IMR-90 (cell line): ENCODE measurements around the gene OR11A1. TPM values are rescaled to one million over a fixed set of nuclear protein-coding genes. Genes with fewer than 3 reads are reported as not detected.

Source experiments
- ATAC-seq: fragments of 200-7000 bp; cut with Tn5 transposase; 2 replicates; pipeline ENCODE4 v1.9.1; 2020; ENCODE audit warnings: low read depth, mild to moderate bottlenecking, moderate library complexity
- BruUV-seq: library from RNA; stranded (reverse); fragments of 400-500 nt; replicated peaks from 2 replicates; lab custom pipeline; 2021; lab: Mats Ljungman, UMichigan
- CTCF ChIA-PET: fragments of 300-600 bp; formaldehyde crosslinking; extraction: SDS; loops from one replicate; lab custom pipeline; 2021; ENCODE audit warnings: antibody characterized with exemption; lab: Yijun Ruan, JAX
- POLR2A ChIA-PET: fragments of 300-600 bp; sonication (Branson Sonifier 250); formaldehyde crosslinking; loops from one replicate; lab custom pipeline; 2022; ENCODE audit warnings: antibody characterized with exemption; ENCODE audit not compliant: unreplicated experiment; lab: Charles Lee
- DNase-seq: peaks from one replicate; pipeline ENCODE4 v3.0.0; 2013
- H2AFZ ChIP-seq: replicated peaks from 2 replicates; pipeline ENCODE3; 2013; ENCODE audit warnings: low read length, mild to moderate bottlenecking; ENCODE audit not compliant: poor library complexity
- H2AK5ac ChIP-seq: 2 replicates; pipeline ENCODE4 v1.6.1; 2013; ENCODE audit warnings: low read depth, low read length, inconsistent platforms
- H2AK9ac ChIP-seq: replicated peaks from 2 replicates; pipeline ENCODE3; 2013; ENCODE audit warnings: mild to moderate bottlenecking, low read depth, low read length, moderate library complexity; ENCODE audit not compliant: poor library complexity
- H2BK120ac ChIP-seq: 2 replicates; pipeline ENCODE4 v1.6.1; 2013; ENCODE audit warnings: low read depth, low read length, inconsistent platforms
- H2BK15ac ChIP-seq: 3 replicates; pipeline ENCODE4 v1.6.1; 2013; ENCODE audit warnings: low read depth, low read length, inconsistent platforms
- H2BK20ac ChIP-seq: 2 replicates; pipeline ENCODE4 v1.6.1; 2013; ENCODE audit warnings: low read depth, mild to moderate bottlenecking, inconsistent platforms, low read length, moderate library complexity
- H2BK5ac ChIP-seq: 2 replicates; pipeline ENCODE4 v1.6.1; 2013; ENCODE audit warnings: mild to moderate bottlenecking, low read depth, low read length, inconsistent platforms; ENCODE audit not compliant: poor library complexity, severe bottlenecking
- H3K14ac ChIP-seq: replicated peaks from 2 replicates; pipeline ENCODE4 v1.6.1; 2013; ENCODE audit warnings: low read depth, low read length, inconsistent platforms
- H3K18ac ChIP-seq: 2 replicates; pipeline ENCODE4 v1.6.1; 2013; ENCODE audit warnings: low read depth, low read length, control low read depth
- H3K23ac ChIP-seq: 2 replicates; pipeline ENCODE4 v1.6.1; 2013; ENCODE audit warnings: low read depth, low read length, inconsistent platforms
- H3K27ac ChIP-seq: 2 replicates; pipeline ENCODE4 v1.5.1; 2013; ENCODE audit warnings: mild to moderate bottlenecking, control low read depth, low read length; ENCODE audit not compliant: insufficient read depth
- H3K27me3 ChIP-seq: 2 replicates; pipeline ENCODE4 v1.6.1; 2013; ENCODE audit warnings: low read length; ENCODE audit not compliant: control insufficient read depth, insufficient read depth
- H3K36me3 ChIP-seq: 2 replicates; pipeline ENCODE4 v1.6.1; 2013; ENCODE audit warnings: low read length, mixed read lengths; ENCODE audit not compliant: control insufficient read depth, insufficient read depth
- H3K4ac ChIP-seq: 2 replicates; pipeline ENCODE4 v1.6.1; 2013; ENCODE audit warnings: low read depth, low read length, inconsistent platforms
- H3K4me1 ChIP-seq: 2 replicates; pipeline ENCODE4 v1.6.1; 2013; ENCODE audit warnings: low read length, mixed read lengths; ENCODE audit not compliant: control insufficient read depth, insufficient read depth
- H3K4me2 ChIP-seq: 2 replicates; pipeline ENCODE4 v1.6.1; 2013; ENCODE audit warnings: low read depth, mild to moderate bottlenecking, control low read depth, low read length, moderate library complexity
- H3K4me3 ChIP-seq: 2 replicates; pipeline ENCODE4 v1.5.1; 2013; ENCODE audit warnings: low read depth, mild to moderate bottlenecking, control low read depth, low read length, moderate library complexity; ENCODE audit not compliant: insufficient read depth
- H3K56ac ChIP-seq: 2 replicates; pipeline ENCODE4 v1.6.1; 2013; ENCODE audit warnings: low read length, inconsistent platforms; ENCODE audit not compliant: insufficient read depth; ENCODE audit errors: extremely low read depth
- H3K79me1 ChIP-seq, 2 experiments: 2 replicates each; pipeline ENCODE4 v1.6.1; 2013; ENCODE audit warnings: low read length in 2 of 2, inconsistent platforms in 1 of 2, low read depth in 1 of 2
- H3K9ac ChIP-seq: 2 replicates; pipeline ENCODE4 v1.6.1; 2013; ENCODE audit warnings: low read depth, low read length, control low read depth
- H3K9me1 ChIP-seq: 2 replicates; pipeline ENCODE4 v1.6.1; 2013; ENCODE audit warnings: low read length, inconsistent platforms; ENCODE audit not compliant: insufficient read depth
- H3K9me3 ChIP-seq: 2 replicates; pipeline ENCODE4 v1.6.1; 2013; ENCODE audit warnings: low read length; ENCODE audit not compliant: control insufficient read depth, insufficient read depth
- H4K20me1 ChIP-seq: 2 replicates; pipeline ENCODE4 v1.6.1; 2013; ENCODE audit warnings: low read length, inconsistent platforms; ENCODE audit not compliant: insufficient read depth
- H4K5ac ChIP-seq: 2 replicates; pipeline ENCODE4 v1.6.1; 2013; ENCODE audit warnings: mild to moderate bottlenecking, low read depth, low read length, control low read depth
- H4K8ac ChIP-seq, 2 experiments: 2 replicates each; pipeline ENCODE4 v1.6.1; 2013; ENCODE audit warnings: low read depth in 2 of 2, low read length in 2 of 2, control low read depth in 1 of 2, inconsistent platforms in 1 of 2
- H4K91ac ChIP-seq: 2 replicates; pipeline ENCODE4 v1.6.1; 2013; ENCODE audit warnings: low read depth, low read length, inconsistent platforms; ENCODE audit not compliant: insufficient read depth
- BHLHE40 ChIP-seq: fragments of 150-350 bp; IDR thresholded peaks from 2 replicates; pipeline ENCODE4 v1.6.1; 2016; ENCODE audit warnings: mild to moderate bottlenecking, low read depth, low read length
- CEBPB ChIP-seq: IDR thresholded peaks from 2 replicates; pipeline ENCODE4 v1.6.1; 2012; ENCODE audit warnings: low read depth, low read length, improper control_type of control experiment
- CHD1 ChIP-seq: IDR thresholded peaks from 2 replicates; pipeline ENCODE4 v1.6.1; 2012; ENCODE audit warnings: low read depth, low read length, improper control_type of control experiment
- MAFK ChIP-seq: IDR thresholded peaks from 2 replicates; pipeline ENCODE4 v1.6.1; 2012; ENCODE audit warnings: low read depth, low read length, improper control_type of control experiment
- SMC3 ChIP-seq: fragments of 150-350 bp; IDR thresholded peaks from 2 replicates; pipeline ENCODE4 v1.6.1; 2016; ENCODE audit warnings: low read depth, mild to moderate bottlenecking, antibody characterized with exemption, low read length, moderate library complexity
- WGBS, 2 experiments: methylation state at CpG; one replicate each; pipeline versions ENCODE4 v1.1.5 to v1.1.7; 2013; ENCODE audit warnings: missing lambda C conversion rate in 2 of 2; ENCODE audit not compliant: insufficient read length in 1 of 2; ENCODE audit errors: extremely low coverage in 2 of 2; 5-methylcytosine and 5-hydroxymethylcytosine counted together
- dilution Hi-C: fragments of 300-500 bp; cut with HindIII; formaldehyde crosslinking; loops from one replicate; pipeline ENCODE4 v1.14.3; 2018; ENCODE audit warnings: low sequenced_read_pairs; ENCODE audit not compliant: unreplicated experiment
- in situ Hi-C: fragments of 300-500 bp; cut with MboI; formaldehyde crosslinking; loops from 3 replicates; pipeline ENCODE4 v1.14.3; 2019; ENCODE audit warnings: low sequenced_read_pairs, inconsistent platforms, mixed read lengths
- intact Hi-C: fragments of 100-400 bp; cut with micrococcal nuclease; formaldehyde crosslinking; loops from 2 replicates; pipeline ENCODE4 v1.10.0; 2022
- polyA plus RNA-seq, 3 experiments: library from polyadenylated mRNA; depleted of rRNA; stranded (reverse); fragments of >200 nt; gene quantifications; 2 replicates each; pipeline ENCODE4 v1.2.3, GENCODE V29; 2012; ENCODE audit warnings: low replicate concordance in 1 of 3
- total RNA-seq: library from RNA; depleted of rRNA; stranded (reverse); fragments of >200 nt; gene quantifications from 2 replicates; pipeline ENCODE4 v1.2.3, GENCODE V29; 2012
- TF ChIP-seq, protein P1 (sequence below): fragments of 150-350 bp; IDR thresholded peaks from 2 replicates; pipeline ENCODE4 v1.6.1; 2016; ENCODE audit warnings: low read depth, mild to moderate bottlenecking, low read length, moderate library complexity, borderline replicate concordance
- TF ChIP-seq, protein P2 (sequence below): fragments of 150-350 bp; IDR thresholded peaks from 2 replicates; pipeline ENCODE4 v1.6.1; 2017; ENCODE audit warnings: mild to moderate bottlenecking, antibody characterized with exemption, low read length, low read depth

OR11A1 gene
- total and polyA plus RNA-seq, 2 of the 4 experiments (the other 2 are of a cell fraction): not detected

DNA sequence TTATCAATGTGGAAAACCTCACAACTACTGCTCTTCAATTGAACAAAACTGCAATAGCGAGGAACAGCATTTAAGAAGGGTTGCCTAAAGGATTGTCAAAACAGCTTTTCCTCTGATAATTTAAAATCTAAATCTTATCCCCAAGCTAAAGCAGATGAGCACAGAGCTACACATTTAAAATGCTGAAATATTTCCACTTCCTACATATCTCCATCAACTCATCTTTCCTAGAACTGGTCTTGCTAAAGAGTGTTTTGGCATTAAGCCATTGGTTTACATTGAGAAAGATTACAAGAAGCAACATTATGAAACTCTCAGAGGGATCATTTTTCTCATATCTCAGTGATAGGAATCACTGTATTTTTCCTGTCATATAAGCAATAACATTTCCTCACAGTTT lies 14.2 kb downstream of the OR11A1 start:
- Histone ChIP-seq H2BK120ac (no peak overlapping the region), H2AK9ac (no peak overlapping the region), H4K5ac (no peak overlapping the region), H3K4ac (no peak overlapping the region), H3K36me3 (no peaks in the 10 kb centered on the region), H2BK15ac (no peak overlapping the region), H2BK5ac (no peak overlapping the region), H3K23ac (no peak overlapping the region), H3K14ac (no peak overlapping the region), H3K9me3 (peaks cover 14% of the 10 kb centered on the region), H3K18ac (no peak overlapping the region), H3K27me3 (no peaks in the 10 kb centered on the region), H3K4me3 (no peak overlapping the region), H3K27ac (no peak overlapping the region), H3K9me1 (no peaks in the 10 kb centered on the region), H3K56ac (no peak overlapping the region), H3K4me1 (no peaks in the 10 kb centered on the region), H2AK5ac (no peak overlapping the region), H4K91ac (no peak overlapping the region), H4K8ac (no peak overlapping the region), H3K4me2 (no peak overlapping the region), H2AFZ (no peak overlapping the region), H4K20me1 (no peaks in the 10 kb centered on the region), H3K9ac (no peak overlapping the region), H3K79me1 (no peaks in the 10 kb centered on the region), H2BK20ac (no peak overlapping the region)
- no CpG with 5 or more reads among the region's 1 CpG for WGBS, 2 experiments
- ChIA-PET POLR2A (no interaction called here), CTCF (no interaction called here)
- no peak for DNase-seq
- TF ChIP-seq MAFK (no peak), CHD1 (no peak), SMC3 (no peak), CEBPB (no peak), BHLHE40 (no peak)
- TF ChIP-seq, protein P1, sequence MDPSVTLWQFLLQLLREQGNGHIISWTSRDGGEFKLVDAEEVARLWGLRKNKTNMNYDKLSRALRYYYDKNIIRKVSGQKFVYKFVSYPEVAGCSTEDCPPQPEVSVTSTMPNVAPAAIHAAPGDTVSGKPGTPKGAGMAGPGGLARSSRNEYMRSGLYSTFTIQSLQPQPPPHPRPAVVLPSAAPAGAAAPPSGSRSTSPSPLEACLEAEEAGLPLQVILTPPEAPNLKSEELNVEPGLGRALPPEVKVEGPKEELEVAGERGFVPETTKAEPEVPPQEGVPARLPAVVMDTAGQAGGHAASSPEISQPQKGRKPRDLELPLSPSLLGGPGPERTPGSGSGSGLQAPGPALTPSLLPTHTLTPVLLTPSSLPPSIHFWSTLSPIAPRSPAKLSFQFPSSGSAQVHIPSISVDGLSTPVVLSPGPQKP: no peak
- TF ChIP-seq, protein P2, sequence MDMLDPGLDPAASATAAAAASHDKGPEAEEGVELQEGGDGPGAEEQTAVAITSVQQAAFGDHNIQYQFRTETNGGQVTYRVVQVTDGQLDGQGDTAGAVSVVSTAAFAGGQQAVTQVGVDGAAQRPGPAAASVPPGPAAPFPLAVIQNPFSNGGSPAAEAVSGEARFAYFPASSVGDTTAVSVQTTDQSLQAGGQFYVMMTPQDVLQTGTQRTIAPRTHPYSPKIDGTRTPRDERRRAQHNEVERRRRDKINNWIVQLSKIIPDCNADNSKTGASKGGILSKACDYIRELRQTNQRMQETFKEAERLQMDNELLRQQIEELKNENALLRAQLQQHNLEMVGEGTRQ: no peak
- in situ Hi-C loops: no loop called here
- no TSS peak for BruUV-seq
- intact Hi-C loops: no loop called here
- dilution Hi-C loops: no loop called here
- ATAC-seq: no peak
